OCI-LY3 (cell line): ENCODE results near the gene HIVEP3.

Experiments used
- H2AFZ ChIP-seq: fragments of 200-600, 300-600 bp; shearing (Covaris generic); 2 replicates; pipeline ENCODE4 v1.6.0; 2014; ENCODE audit warnings: antibody characterized with exemption, low read depth, low read length
- H3K27ac ChIP-seq: fragments of 200-600, 300-600 bp; sonication (generic); 2 replicates; pipeline ENCODE4 v1.5.1; 2014; ENCODE audit warnings: mild to moderate bottlenecking, low read length, moderate library complexity, mixed read lengths
- H3K27me3 ChIP-seq: fragments of 200-600, 300-600 bp; sonication (generic); 2 replicates; pipeline ENCODE4 v1.6.1; 2014; ENCODE audit warnings: low read depth, low read length, mixed read lengths
- H3K36me3 ChIP-seq: fragments of 200-600, 300-600 bp; sonication (generic); replicated peaks from 2 replicates; pipeline ENCODE3; 2014; ENCODE audit warnings: low read depth, low read length, mixed read lengths
- H3K4me1 ChIP-seq: fragments of 300-600, 200-600 bp; sonication (generic); 2 replicates; pipeline ENCODE4 v1.6.1; 2014; ENCODE audit warnings: low read length, mixed read lengths
- H3K4me2 ChIP-seq: fragments of 200-600, 300-600 bp; sonication (generic); 2 replicates; pipeline ENCODE4 v1.6.1; 2014; ENCODE audit warnings: low read length, mixed read lengths
- H3K4me3 ChIP-seq: fragments of 300-600, 200-600 bp; sonication (generic); 2 replicates; pipeline ENCODE4 v1.5.1; 2014; ENCODE audit warnings: antibody characterized with exemption, mild to moderate bottlenecking, low read length, moderate library complexity
- H3K79me2 ChIP-seq: fragments of 300-600, 200-600 bp; shearing (Covaris generic); 2 replicates; pipeline ENCODE4 v1.6.1; 2014; ENCODE audit warnings: mild to moderate bottlenecking, low read length, mixed read lengths
- H3K9ac ChIP-seq: fragments of 300-600, 200-600 bp; shearing (Covaris generic); 2 replicates; pipeline ENCODE4 v1.6.0; 2014; ENCODE audit warnings: mild to moderate bottlenecking, low read length, moderate library complexity
- H3K9me3 ChIP-seq: fragments of 200-600, 300-600 bp; shearing (Covaris generic); 2 replicates; pipeline ENCODE4 v1.6.1; 2014; ENCODE audit warnings: low read length, mixed read lengths; ENCODE audit not compliant: insufficient read depth
- H4K20me1 ChIP-seq: fragments of 200-600, 300-600 bp; sonication (generic); 2 replicates; pipeline ENCODE4 v1.6.1; 2016; ENCODE audit warnings: low read length, mixed read lengths; ENCODE audit not compliant: insufficient read depth
- CTCF ChIP-seq: fragments of 200-600, 300-600 bp; sonication (generic); IDR thresholded peaks from 2 replicates; pipeline ENCODE4 v1.5.1; 2014; ENCODE audit warnings: antibody characterized with exemption, low read length, low read depth
- EZH2phosphoT487 ChIP-seq: fragments of 200-600 bp; shearing (Covaris generic); IDR thresholded peaks from 2 replicates; pipeline ENCODE4 v1.6.1; 2018; ENCODE audit warnings: antibody characterized with exemption, mixed run types, low read depth

The HIVEP3 gene

DNA sequence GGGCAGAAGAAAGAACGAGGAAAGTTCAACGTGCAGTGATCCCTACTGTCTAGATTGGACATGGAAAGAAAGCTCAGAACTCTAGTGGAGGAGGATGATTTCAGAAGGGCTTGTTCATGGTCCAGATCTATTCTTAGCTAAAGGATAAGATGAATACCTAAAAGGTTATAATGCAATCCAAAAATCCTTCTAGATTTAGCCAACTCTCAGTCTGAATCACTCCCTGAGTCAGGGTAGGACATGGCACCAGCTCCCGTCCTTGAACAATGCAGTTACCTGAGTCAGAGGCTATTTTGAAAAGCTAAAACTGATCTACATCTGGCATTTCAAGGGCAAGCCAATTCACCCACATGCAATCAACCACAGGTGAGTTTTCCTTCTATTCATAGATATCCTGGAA lies 38.8 kb upstream of the HIVEP3 start:
- Histone ChIP-seq H3K4me3 (no peak overlapping the region), H3K27me3 (no peaks in the 10 kb centered on the region), H3K79me2 (peaks cover 89% of the 10 kb centered on the region), H3K27ac (no peak overlapping the region), H3K36me3 (peaks cover 14% of the 10 kb centered on the region), H3K9ac (no peak overlapping the region), H3K4me1 (peaks cover 60% of the 10 kb centered on the region), H3K9me3 (peaks cover under 1% of the 10 kb centered on the region; the same call in 1 of the 2 replicates), H2AFZ (no peak overlapping the region), H4K20me1 (no peaks in the 10 kb centered on the region), H3K4me2 (no peak overlapping the region)
- TF ChIP-seq CTCF, result no peak

- Histone ChIP-seq H3K9ac (peak overlapping the region; percentile 57), H3K27me3 (no peaks in the 10 kb centered on the region), H3K4me3 (peak overlapping the region; percentile 63), H3K4me1 (peaks cover 68% of the 10 kb centered on the region), H4K20me1 (no peaks in the 10 kb centered on the region), H3K79me2 (peaks cover 86% of the 10 kb centered on the region), H3K36me3 (peaks cover 29% of the 10 kb centered on the region), H3K4me2 (peak overlapping the region; percentile 89), H3K9me3 (peaks cover 6% of the 10 kb centered on the region; the same call in 1 of the 2 replicates), H2AFZ (no peak overlapping the region), H3K27ac (peak overlapping the region; percentile 72)
- no peak for TF ChIP-seq EZH2phosphoT487
- TF ChIP-seq CTCF, result no peak
These were observed 36.9 kb upstream of the HIVEP3 start for GRCh38 chr1:41955461-41956159.

- peaks cover 36% of the 10 kb centered on the region for H3K36me3 ChIP-seq
- H3K4me1 ChIP-seq, result peaks cover 64% of the 10 kb centered on the region
- TF ChIP-seq EZH2phosphoT487 (no peak), CTCF (no peak)
- no peak overlapping the region for H2AFZ ChIP-seq
- peak overlapping the region; percentile 89 for H3K4me2 ChIP-seq
- H3K27me3 ChIP-seq, result no peaks in the 10 kb centered on the region
- no peak overlapping the region for H3K4me3 ChIP-seq
- H3K79me2 ChIP-seq, result peaks cover 86% of the 10 kb centered on the region
- H4K20me1 ChIP-seq, result no peaks in the 10 kb centered on the region
- H3K9me3 ChIP-seq, result peaks cover 11% of the 10 kb centered on the region; the same call in 1 of the 2 replicates
- H3K9ac ChIP-seq, result no peak overlapping the region
- H3K27ac ChIP-seq, result no peak overlapping the region
These were observed 35.8 kb upstream of the HIVEP3 start for GRCh38 chr1:41954533-41954944.

- Histone ChIP-seq H3K36me3 (peaks cover 36% of the 10 kb centered on the region), H3K4me1 (peaks cover 63% of the 10 kb centered on the region), H4K20me1 (no peaks in the 10 kb centered on the region), H3K79me2 (peaks cover 81% of the 10 kb centered on the region), H3K27ac (no peak overlapping the region), H3K4me2 (no peak overlapping the region), H3K27me3 (no peaks in the 10 kb centered on the region), H3K9ac (no peak overlapping the region), H3K4me3 (no peak overlapping the region), H2AFZ (no peak overlapping the region), H3K9me3 (peaks cover 11% of the 10 kb centered on the region; the same call in 1 of the 2 replicates)
- TF ChIP-seq EZH2phosphoT487 (no peak), CTCF (no peak)
These were observed 34.6 kb upstream of the HIVEP3 start for GRCh38 chr1:41953291-41953690.
